ENCODE data around the gene SEPHS2. TPM values are rescaled to one million over a fixed set of nuclear protein-coding genes. Genes with fewer than 3 reads are reported as not detected.
"Not testable (repeated sequence)": the region's sequence is repeated elsewhere in the genome, so short reads cannot be mapped to it uniquely, and the experiment has no call there.

Gene SEPHS2
- total RNA-seq, 1 donor from 2014 or later, result 43.1 TPM

GRCh38 chr16:30457743-30458560, 12.3 kb upstream of the SEPHS2 start:
- no peak for DNase-seq (ENCODE audit: low spot score)
- no peak for TF ChIP-seq CTCF (IDR thresholded peaks at IDR 0.05; ENCODE audit: unreplicated experiment)
- no peaks in the 10 kb centered on the region for H3K9me3 Mint-ChIP-seq (ENCODE audit: unreplicated experiment)
- H3K27ac Mint-ChIP-seq (ENCODE audit: unreplicated experiment), result no peak overlapping the region
- no peak overlapping the region for H3K4me3 Mint-ChIP-seq (ENCODE audit: unreplicated experiment)
- no peaks in the 10 kb centered on the region for H3K36me3 Mint-ChIP-seq (ENCODE audit: low read depth, unreplicated experiment)
- no peaks in the 10 kb centered on the region for H3K4me1 Mint-ChIP-seq (ENCODE audit: unreplicated experiment)
- H3K27me3 Mint-ChIP-seq (ENCODE audit: unreplicated experiment), result no peaks in the 10 kb centered on the region

- Mint-ChIP-seq H3K36me3 (ENCODE audit: low read depth, unreplicated experiment) (no peaks in the 10 kb centered on the region), H3K4me1 (ENCODE audit: unreplicated experiment) (no peaks in the 10 kb centered on the region), H3K27me3 (ENCODE audit: unreplicated experiment) (no peaks in the 10 kb centered on the region), H3K4me3 (ENCODE audit: unreplicated experiment) (no peak overlapping the region), H3K27ac (ENCODE audit: unreplicated experiment) (no peak overlapping the region), H3K9me3 (ENCODE audit: unreplicated experiment) (no peaks in the 10 kb centered on the region)
- TF ChIP-seq CTCF (IDR thresholded peaks at IDR 0.05; ENCODE audit: unreplicated experiment), result no peak
- no peak for DNase-seq (ENCODE audit: low spot score)
These were observed 11.6 kb upstream of the SEPHS2 start for GRCh38 chr16:30457256-30457655.

- H3K36me3 Mint-ChIP-seq (ENCODE audit: low read depth, unreplicated experiment), result no peaks in the 10 kb centered on the region
- no peaks in the 10 kb centered on the region for H3K9me3 Mint-ChIP-seq (ENCODE audit: unreplicated experiment)
- no peak for DNase-seq (ENCODE audit: low spot score)
- H3K4me1 Mint-ChIP-seq (ENCODE audit: unreplicated experiment), result no peaks in the 10 kb centered on the region
- no peaks in the 10 kb centered on the region for H3K27me3 Mint-ChIP-seq (ENCODE audit: unreplicated experiment)
- H3K4me3 Mint-ChIP-seq (ENCODE audit: unreplicated experiment), result no peak overlapping the region
- H3K27ac Mint-ChIP-seq (ENCODE audit: unreplicated experiment), result no peak overlapping the region
- no peak for TF ChIP-seq CTCF (IDR thresholded peaks at IDR 0.05; ENCODE audit: unreplicated experiment)
These were observed 10.6 kb upstream of the SEPHS2 start for GRCh38 chr16:30456302-30456701.

- H3K36me3 Mint-ChIP-seq (ENCODE audit: low read depth, unreplicated experiment); H3K27me3 Mint-ChIP-seq (ENCODE audit: unreplicated experiment); H3K27ac Mint-ChIP-seq (ENCODE audit: unreplicated experiment); H3K9me3 Mint-ChIP-seq (ENCODE audit: unreplicated experiment); H3K4me1 Mint-ChIP-seq (ENCODE audit: unreplicated experiment); H3K4me3 Mint-ChIP-seq (ENCODE audit: unreplicated experiment); DNase-seq (ENCODE audit: low spot score): not testable (repeated sequence)
These were observed 7.3 kb upstream of the SEPHS2 start for GRCh38 chr16:30452709-30453580.

GRCh38 chr16:30449116-30449435, 3.4 kb upstream of the SEPHS2 start:
- H3K36me3 Mint-ChIP-seq (ENCODE audit: low read depth, unreplicated experiment), result peaks cover 6% of the 10 kb centered on the region
- H3K9me3 Mint-ChIP-seq (ENCODE audit: unreplicated experiment), result no peaks in the 10 kb centered on the region
- H3K4me3 Mint-ChIP-seq (ENCODE audit: unreplicated experiment), result no peak overlapping the region
- DNase-seq (ENCODE audit: low spot score), result no peak
- H3K4me1 Mint-ChIP-seq (ENCODE audit: unreplicated experiment), result peaks cover 12% of the 10 kb centered on the region
- no peak overlapping the region for H3K27ac Mint-ChIP-seq (ENCODE audit: unreplicated experiment)
- H3K27me3 Mint-ChIP-seq (ENCODE audit: unreplicated experiment), result peaks cover 8% of the 10 kb centered on the region
- TF ChIP-seq CTCF (IDR thresholded peaks at IDR 0.05; ENCODE audit: unreplicated experiment), result no peak
